PC-9 (cell line): Measurements from ENCODE around the gene ETV4. TPM values are rescaled to one million over a fixed set of nuclear protein-coding genes. Genes with fewer than 3 reads are reported as not detected.

ENCODE experiments used
- BruUV-seq: library from RNA; stranded (reverse); fragments of 400-500 nt; replicated peaks from 2 replicates; lab custom pipeline; 2021; lab: Mats Ljungman, UMichigan
- CTCF ChIA-PET: fragments of 300-600 bp; sonication (Branson Sonifier 250); formaldehyde crosslinking; loops from one replicate; lab custom pipeline; 2022; ENCODE audit warnings: antibody characterized with exemption; lab: Charles Lee
- POLR2A ChIA-PET: fragments of 300-600 bp; sonication (Branson Sonifier 250); formaldehyde crosslinking; loops from one replicate; lab custom pipeline; 2022; ENCODE audit warnings: antibody characterized with exemption; ENCODE audit not compliant: unreplicated experiment; lab: Charles Lee
- DNase-seq, 2 experiments: peaks; one replicate each; pipeline versions ENCODE4 v3.0.0 to v3.0.0-alpha.2; 2015 to 2022; ENCODE audit warnings: mixed read lengths in 1 of 2
- H2AFZ ChIP-seq: fragments of 200-600 bp; sonication (generic); 2 replicates; pipeline ENCODE4 v1.8.1; 2017; ENCODE audit warnings: antibody characterized with exemption
- H3F3A ChIP-seq: fragments of 200-600 bp; sonication (generic); 2 replicates; pipeline ENCODE4 v1.8.1; 2017; ENCODE audit warnings: antibody characterized with exemption, mild to moderate bottlenecking, low read depth; ENCODE audit not compliant: insufficient read depth
- H3K27ac ChIP-seq: fragments of 200-600 bp; sonication (generic); 2 replicates; pipeline ENCODE4 v1.6.1; 2016; ENCODE audit warnings: mixed run types
- H3K27me3 ChIP-seq: fragments of 200-600 bp; sonication (generic); 2 replicates; pipeline ENCODE4 v1.6.1; 2016; ENCODE audit warnings: low read depth, mixed run types; ENCODE audit not compliant: insufficient read depth
- H3K36me3 ChIP-seq: fragments of 200-600 bp; sonication (generic); 2 replicates; pipeline ENCODE4 v1.6.1; 2016; ENCODE audit warnings: low read depth, mixed run types
- H3K4me1 ChIP-seq: fragments of 200-600 bp; sonication (generic); replicated peaks from 2 replicates; pipeline ENCODE4 v1.6.1; 2016; ENCODE audit warnings: mixed run types; ENCODE audit not compliant: insufficient read depth
- H3K4me2 ChIP-seq: fragments of 200-600 bp; sonication (generic); 2 replicates; pipeline ENCODE4 v1.6.1; 2017; ENCODE audit warnings: mixed run types
- H3K4me3 ChIP-seq: fragments of 200-600 bp; sonication (generic); 2 replicates; pipeline ENCODE4 v1.6.1; 2016; ENCODE audit warnings: mixed run types
- H3K79me2 ChIP-seq: fragments of 200-600 bp; sonication (generic); 2 replicates; pipeline ENCODE4 v1.6.1; 2017; ENCODE audit warnings: low read depth, mixed run types
- H3K9me2 ChIP-seq: fragments of 200-600 bp; sonication (generic); 2 replicates; pipeline ENCODE4 v1.8.1; 2017; ENCODE audit warnings: mild to moderate bottlenecking; ENCODE audit not compliant: insufficient read depth
- H3K9me3 ChIP-seq: fragments of 200-600 bp; sonication (generic); 2 replicates; pipeline ENCODE4 v1.8.1; 2016; ENCODE audit warnings: low read depth; ENCODE audit not compliant: insufficient read depth
- H4K20me1 ChIP-seq: fragments of 200-600 bp; sonication (generic); 2 replicates; pipeline ENCODE4 v1.8.1; 2017; ENCODE audit not compliant: insufficient read depth
- CTCF ChIP-seq: fragments of 200-600 bp; sonication (generic); conservative IDR thresholded peaks from 2 replicates; pipeline ENCODE4 v1.6.1; 2017; ENCODE audit warnings: mixed run types, antibody characterized with exemption, mild to moderate bottlenecking, moderate library complexity
- EZH2 ChIP-seq: fragments of 200-600 bp; sonication (generic); IDR thresholded peaks from 2 replicates; pipeline ENCODE4 v1.8.0; 2017; ENCODE audit warnings: antibody characterized with exemption, low read depth
- intact Hi-C: fragments of 100-400 bp; cut with micrococcal nuclease; formaldehyde crosslinking; loops from one replicate; pipeline ENCODE4 v1.10.0; 2022; ENCODE audit not compliant: unreplicated experiment
- total RNA-seq: library from RNA; stranded (reverse); gene quantifications from 2 replicates; pipeline ENCODE4 v1.2.3, GENCODE V29; 2021

The ETV4 gene
- total RNA-seq, 1 experiment from 2014 or later: 84.2 TPM

- ChIA-PET CTCF (no interaction called here), POLR2A (no interaction called here)
- H3K36me3 ChIP-seq: peaks cover 13% of the 10 kb centered on the region; the same call in 1 of the 2 replicates
Measured at GRCh38 chr17:43528319-43528987, 17.7 kb downstream of the ETV4 start.

GRCh38 chr17:43526886-43527648 lies 19.1 kb downstream of the ETV4 start:
- Histone ChIP-seq H3F3A (peaks cover 34% of the 10 kb centered on the region; the same call in 1 of the 2 replicates), H3K4me3 (no peak overlapping the region), H2AFZ (no peak overlapping the region), H3K27me3 (no peaks in the 10 kb centered on the region), H3K79me2 (no peaks in the 10 kb centered on the region), H3K4me2 (no peak overlapping the region), H3K9me3 (no peaks in the 10 kb centered on the region), H3K9me2 (no peaks in the 10 kb centered on the region), H3K4me1 (peaks cover 26% of the 10 kb centered on the region), H3K27ac (no peak overlapping the region), H3K36me3 (peaks cover 14% of the 10 kb centered on the region; the same call in 1 of the 2 replicates), H4K20me1 (peaks cover 8% of the 10 kb centered on the region)
- no peak for TF ChIP-seq CTCF
- TF ChIP-seq EZH2: no peak
- no peak for DNase-seq
- POLR2A ChIA-PET: interaction anchor here (0.6 kb wide), 1 partner anchor 17 kb away, joined by 4 read pairs; no protein-coding TSS in a partner anchor
- CTCF ChIA-PET: no interaction called here
- no TSS peak for BruUV-seq
- intact Hi-C loops: no loop called here

More at GRCh38 chr17:43528319-43528987, 17.7 kb downstream of the ETV4 start:
- Histone ChIP-seq H3K9me3 (no peaks in the 10 kb centered on the region), H3K27me3 (no peaks in the 10 kb centered on the region), H3K4me1 (peaks cover 29% of the 10 kb centered on the region), H3F3A (peaks cover 37% of the 10 kb centered on the region; the same call in 1 of the 2 replicates), H3K4me3 (no peak overlapping the region), H3K4me2 (no peak overlapping the region), H4K20me1 (peaks cover 5% of the 10 kb centered on the region), H3K27ac (no peak overlapping the region), H2AFZ (no peak overlapping the region), H3K9me2 (no peaks in the 10 kb centered on the region), H3K79me2 (no peaks in the 10 kb centered on the region)
- intact Hi-C loops: no loop called here
- DNase-seq: peak in 1 of 2 experiments; percentile 40
- no peak for TF ChIP-seq CTCF
- no TSS peak for BruUV-seq

- no peak for DNase-seq
- intact Hi-C loops: loop anchor here (5.0 kb wide), 2 partner anchors 167 to 237 kb away; no protein-coding TSS in a partner anchor
- Histone ChIP-seq H3K27ac (peak overlapping the region; percentile 10; the same call in 1 of the 2 replicates), H3K4me3 (no peak overlapping the region), H3K9me3 (no peaks in the 10 kb centered on the region), H3K79me2 (no peaks in the 10 kb centered on the region), H3K36me3 (0 out of 2 replicates have a peak, but pooled peaks cover 23% of the 10 kb centered on the region), H3K9me2 (no peaks in the 10 kb centered on the region), H3K4me1 (peaks cover 6% of the 10 kb centered on the region), H3K27me3 (no peaks in the 10 kb centered on the region), H4K20me1 (peaks cover 13% of the 10 kb centered on the region), H2AFZ (no peak overlapping the region), H3F3A (peaks cover 31% of the 10 kb centered on the region; the same call in 1 of the 2 replicates), H3K4me2 (no peak overlapping the region)
- BruUV-seq: no TSS peak
- ChIA-PET CTCF (interaction anchor here (0.6 kb wide), 1 partner anchor 144 kb away, joined by 3 read pairs; no protein-coding TSS in a partner anchor), POLR2A (interaction anchor here (0.6 kb wide), 1 partner anchor 115 kb away, joined by 4 read pairs; no protein-coding TSS in a partner anchor)
- TF ChIP-seq EZH2: no peak
- TF ChIP-seq CTCF: no peak
Measured at GRCh38 chr17:43524945-43525575, 21.1 kb downstream of the ETV4 start.
